B cell (primary cell): Measurements from ENCODE around the gene TWF1. TPM values are rescaled to one million over a fixed set of nuclear protein-coding genes. Genes with fewer than 3 reads are reported as not detected.

Experiments used
- ATAC-seq: fragments of 200-7000 bp; cut with Tn5 transposase; one replicate; pipeline ENCODE4 v1.10.0; 2021; ENCODE audit warnings: low read depth, mild to moderate bottlenecking, moderate number of reproducible peaks, moderate library complexity
- CTCF ChIA-PET: fragments of 350-600 bp; sonication (Branson Sonifier 250); formaldehyde crosslinking; loops from one replicate; lab custom pipeline; 2021; ENCODE audit warnings: antibody characterized with exemption, inconsistent platforms; lab: Charles Lee
- POLR2A ChIA-PET: fragments of 350-600 bp; sonication (Branson Sonifier 250); formaldehyde crosslinking; loops from one replicate; lab custom pipeline; 2021; ENCODE audit warnings: antibody characterized with exemption; lab: Charles Lee
- DNase-seq: peaks from one replicate; pipeline ENCODE4 v3.0.0; 2013
- H2AFZ ChIP-seq: 2 replicates; pipeline ENCODE4 v1.6.1; 2012; ENCODE audit warnings: mild to moderate bottlenecking, low read depth, low read length; ENCODE audit not compliant: insufficient read depth, poor library complexity, severe bottlenecking
- H3K27ac ChIP-seq, 2 donors: 1 replicate in 1 of 2; 2 replicates in 1 of 2; pipeline ENCODE4 v1.5.1; 2012 to 2013; ENCODE audit warnings: low read length in 2 of 2, mild to moderate bottlenecking in 2 of 2, moderate library complexity in 1 of 2
- H3K27me3 ChIP-seq, 4 experiments: fragments of 200-600 bp in 1 of 4; sonication (generic) in 1 of 4; replicated peaks in 1 of 4; 1 replicate in 2 of 4; 2 replicates in 2 of 4; pipeline versions ENCODE4 v1.6.1 to v1.7.0; 2013 to 2016; ENCODE audit warnings: low read length in 3 of 4, mild to moderate bottlenecking in 2 of 4, mixed read lengths in 1 of 4, moderate library complexity in 1 of 4; ENCODE audit not compliant: insufficient read depth in 4 of 4, control insufficient read depth in 3 of 4; ENCODE audit errors: control extremely low read depth in 1 of 4
- H3K36me3 ChIP-seq, 2 experiments: replicated peaks in 1 of 2; 1 replicate in 1 of 2; 2 replicates in 1 of 2; pipeline versions ENCODE4 v1.6.1 to v1.7.1; 2013; ENCODE audit warnings: low read length in 1 of 2; ENCODE audit not compliant: insufficient read depth in 2 of 2, control insufficient read depth in 1 of 2; ENCODE audit errors: control extremely low read depth in 1 of 2, extremely low read depth in 1 of 2
- H3K4me1 ChIP-seq, 2 donors: fragments of 200-600 bp in 1 of 2; sonication (generic) in 1 of 2; 1 replicate in 1 of 2; 2 replicates in 1 of 2; pipeline versions ENCODE4 v1.5.1 to v1.6.1; 2013 to 2017; ENCODE audit warnings: low read length in 2 of 2; ENCODE audit not compliant: control insufficient read depth in 2 of 2, insufficient read depth in 2 of 2
- H3K4me2 ChIP-seq: replicated peaks from 2 replicates; pipeline ENCODE3; 2012; ENCODE audit warnings: mild to moderate bottlenecking, low read depth, low read length; ENCODE audit not compliant: poor library complexity, severe bottlenecking
- H3K4me3 ChIP-seq, 5 experiments: fragments of 200-600 bp in 1 of 5; sonication (generic) in 1 of 5; 1 replicate in 3 of 5; 2 replicates in 2 of 5; pipeline versions ENCODE4 v1.5.1 to v1.7.0; 2011 to 2016; ENCODE audit warnings: low read length in 4 of 5, mild to moderate bottlenecking in 4 of 5, low read depth in 2 of 5, control low read depth in 1 of 5, moderate library complexity in 1 of 5; ENCODE audit not compliant: insufficient read depth in 1 of 5; ENCODE audit errors: control extremely low read depth in 1 of 5, extremely low read depth in 1 of 5
- H3K79me2 ChIP-seq: fragments of 200-600 bp; sonication (generic); one replicate; pipeline ENCODE4 v1.6.0; 2016; ENCODE audit warnings: low read length; ENCODE audit not compliant: control insufficient read depth, insufficient read depth
- H3K9ac ChIP-seq: fragments of 200-600 bp; sonication (generic); 2 replicates; pipeline ENCODE4 v1.6.1; 2017; ENCODE audit warnings: mild to moderate bottlenecking, low read length, moderate library complexity
- H3K9me3 ChIP-seq, 3 donors: one replicate each; pipeline versions ENCODE4 v1.6.1 to v1.7.1; 2013; ENCODE audit warnings: low read length in 2 of 3; ENCODE audit not compliant: control insufficient read depth in 2 of 3, insufficient read depth in 1 of 3; ENCODE audit errors: control extremely low read depth in 1 of 3
- H4K20me1 ChIP-seq: 2 replicates; pipeline ENCODE4 v1.6.0; 2012; ENCODE audit warnings: mild to moderate bottlenecking, low read length; ENCODE audit not compliant: insufficient read depth, control insufficient read depth, poor library complexity, severe bottlenecking
- H3K27ac Mint-ChIP-seq: one replicate; pipeline ENCODE4 v1.8.0; 2021; ENCODE audit warnings: mixed read lengths
- H3K27me3 Mint-ChIP-seq: one replicate; pipeline ENCODE4 v1.8.0; 2021; ENCODE audit warnings: mixed read lengths
- H3K4me1 Mint-ChIP-seq: one replicate; pipeline ENCODE4 v1.8.0; 2021; ENCODE audit warnings: mixed read lengths
- H3K4me3 Mint-ChIP-seq: one replicate; pipeline ENCODE4 v1.8.0; 2021; ENCODE audit warnings: mixed read lengths
- H3K9me3 Mint-ChIP-seq: one replicate; pipeline ENCODE4 v1.8.0; 2022; ENCODE audit warnings: mixed read lengths; ENCODE audit not compliant: insufficient read depth
- CTCF ChIP-seq: fragments of 200-600 bp; IDR thresholded peaks from one replicate; pipeline ENCODE4 v1.8.0; 2022; ENCODE audit warnings: antibody characterized with exemption, mild to moderate bottlenecking
- EZH2 ChIP-seq: IDR thresholded peaks from 2 replicates; pipeline ENCODE4 v1.6.1; 2012; ENCODE audit warnings: borderline replicate concordance, low read depth, mild to moderate bottlenecking, moderate library complexity, low read length; ENCODE audit not compliant: insufficient read depth, poor library complexity, severe bottlenecking
- WGBS: methylation state at CpG from one replicate; pipeline ENCODE4 v1.1.5; 2013; ENCODE audit warnings: missing lambda C conversion rate; ENCODE audit not compliant: insufficient coverage; 5-methylcytosine and 5-hydroxymethylcytosine counted together
- intact Hi-C: fragments of 100-400 bp; cut with micrococcal nuclease; formaldehyde crosslinking; loops from one replicate; pipeline ENCODE4 v1.10.0; 2022
- polyA minus RNA-seq: library from RNA; depleted of rRNA, polyadenylated mRNA; stranded (reverse); fragments of >200 nt; gene quantifications from 2 replicates; pipeline ENCODE4 v1.2.3, GENCODE V29; 2012
- polyA plus RNA-seq: library from polyadenylated mRNA; depleted of rRNA; stranded (reverse); fragments of >200 nt; gene quantifications from 2 replicates; pipeline ENCODE4 v1.2.3, GENCODE V29; 2012
- total RNA-seq, 2 donors: library from RNA; stranded (reverse); fragments of 120-200 nt in 1 of 2; gene quantifications; 1 replicate in 1 of 2; 2 replicates in 1 of 2; pipeline versions ENCODE4 v1.2.3 to v1.2.4, GENCODE V29; 2013 to 2022

TWF1 gene
- total RNA-seq: 30.0 and 34.3 TPM in 2 replicates
- 49.8 TPM for total RNA-seq (2013)
- polyA plus RNA-seq: 19.6 and 31.6 TPM in 2 replicates
- 12.1 and 18.7 TPM in 2 replicates for polyA minus RNA-seq

GRCh38 chr12:43805860-43806736, at the start of gene TWF1:
Gene TWF1 (minus strand): TSS chr12:43806317. CDS start chr12:43806245, 72 bp downstream.
- POLR2A ChIA-PET: interaction anchor here (0.6 to 2.6 kb wide), 5 partner anchors 18 to 76 kb away, joined by 3 to 29 read pairs (median 8); partner anchors contain the start of genes IRAK4, PUS7L and TMEM117
- peak within 1 kb of the TSS; percentile 97 for H3K9ac ChIP-seq
- peak within 1 kb of the TSS; percentile 100 for H3K27ac Mint-ChIP-seq
- peaks cover 4 to 17% of the 10 kb centered on the region in 2 experiments for H3K36me3 ChIP-seq
- CTCF ChIA-PET: interaction anchor here (0.9 to 2.9 kb wide), 8 partner anchors 9 to 76 kb away, joined by 3 to 14 read pairs (median 4); partner anchors contain the start of gene TMEM117
- peak within 1 kb of the TSS; percentile 78 to 94 (median 85) for H3K4me3 ChIP-seq
- no peaks in the 10 kb centered on the region for H3K27me3 ChIP-seq
- H3K4me2 ChIP-seq: peak within 1 kb of the TSS; percentile 85
- DNase-seq: peak; percentile 93
- H3K27me3 Mint-ChIP-seq: no peaks in the 10 kb centered on the region
- intact Hi-C loops: loop anchor here (1.0 to 5.0 kb wide), 4 partner anchors 30 to 1480 kb away; partner anchors contain the start of genes IRAK4, PPHLN1, PUS7L and TMEM117
- H3K9me3 Mint-ChIP-seq: no peaks in the 10 kb centered on the region
- peaks cover 7% of the 10 kb centered on the region for H4K20me1 ChIP-seq
- peak within 1 kb of the TSS; percentile 92 for H2AFZ ChIP-seq
- H3K4me1 ChIP-seq: peaks cover 11 to 28% of the 10 kb centered on the region in 2 donors
- H3K79me2 ChIP-seq: peaks cover 40% of the 10 kb centered on the region
- H3K4me1 Mint-ChIP-seq: peaks cover 24% of the 10 kb centered on the region
- H3K4me3 Mint-ChIP-seq: peak within 1 kb of the TSS; percentile 99
- under 1% methylated on average over 86 of the region's 89 CpGs for WGBS
- peak; percentile 31 for TF ChIP-seq CTCF
- TF ChIP-seq EZH2: no peak
- H3K27ac ChIP-seq: peak within 1 kb of the TSS; percentile 87 to 96
- peak; percentile 95 for ATAC-seq
- no peaks in the 10 kb centered on the region for H3K9me3 ChIP-seq
